ENCODE measurements around the gene PDYN.

The PDYN gene

GRCh38 chr20:1931830-1932229 is 62.0 kb downstream of the PDYN start:
- no peak for DNase-seq

- DNase-seq = no peak
These were observed 63.7 kb downstream of the PDYN start for GRCh38 chr20:1930165-1930564.

GRCh38 chr20:1929460-1929859 is 64.4 kb downstream of the PDYN start:
- no peak for DNase-seq

- DNase-seq = no peak
These were observed 65.1 kb downstream of the PDYN start for GRCh38 chr20:1928782-1929181.

Data from NCI-H524 (cell line).